Measurements from ENCODE around the gene ZSWIM2. TPM values are rescaled to one million over a fixed set of nuclear protein-coding genes. Genes with fewer than 3 reads are reported as not detected.

ZSWIM2 gene
- total RNA-seq, 1 experiment from 2014 or later: not detected

DNA sequence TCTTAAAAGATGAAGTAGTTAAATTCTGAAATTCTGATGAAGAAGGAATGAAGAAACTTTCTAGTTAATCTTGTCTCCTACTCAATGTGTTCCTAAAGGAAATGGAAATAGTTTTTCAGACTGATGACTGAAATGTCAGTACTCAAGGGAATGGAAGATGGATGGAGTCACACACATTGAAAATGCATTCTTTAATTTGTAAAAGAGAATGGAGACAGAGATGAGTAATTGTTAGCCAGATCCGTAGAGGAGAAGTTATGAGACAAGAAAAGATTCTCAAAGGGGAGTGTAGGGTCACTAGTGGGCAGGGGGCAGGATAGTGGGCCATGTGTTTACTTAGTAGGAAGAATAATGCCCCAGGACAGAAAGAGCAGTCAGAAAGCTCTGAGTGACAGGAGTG is 13.3 kb downstream of the ZSWIM2 start:
- TF ChIP-seq EGR1 (IDR thresholded peaks at IDR 0.05; ENCODE audit: low read depth): no peak
- TF ChIP-seq CBX3 (IDR thresholded peaks at IDR 0.05; ENCODE audit: low read depth): no peak
- no peak for TF ChIP-seq ZNF274 (IDR thresholded peaks at IDR 0.05; ENCODE audit: low read depth, low read length)
- TF ChIP-seq ELF1 (IDR thresholded peaks at IDR 0.05; ENCODE audit: borderline replicate concordance, low read depth): no peak
- TF ChIP-seq JUND (IDR thresholded peaks at IDR 0.05): no peak
- TF ChIP-seq RAD21 (IDR thresholded peaks at IDR 0.05; ENCODE audit: low read depth): no peak
- TF ChIP-seq, protein P1, sequence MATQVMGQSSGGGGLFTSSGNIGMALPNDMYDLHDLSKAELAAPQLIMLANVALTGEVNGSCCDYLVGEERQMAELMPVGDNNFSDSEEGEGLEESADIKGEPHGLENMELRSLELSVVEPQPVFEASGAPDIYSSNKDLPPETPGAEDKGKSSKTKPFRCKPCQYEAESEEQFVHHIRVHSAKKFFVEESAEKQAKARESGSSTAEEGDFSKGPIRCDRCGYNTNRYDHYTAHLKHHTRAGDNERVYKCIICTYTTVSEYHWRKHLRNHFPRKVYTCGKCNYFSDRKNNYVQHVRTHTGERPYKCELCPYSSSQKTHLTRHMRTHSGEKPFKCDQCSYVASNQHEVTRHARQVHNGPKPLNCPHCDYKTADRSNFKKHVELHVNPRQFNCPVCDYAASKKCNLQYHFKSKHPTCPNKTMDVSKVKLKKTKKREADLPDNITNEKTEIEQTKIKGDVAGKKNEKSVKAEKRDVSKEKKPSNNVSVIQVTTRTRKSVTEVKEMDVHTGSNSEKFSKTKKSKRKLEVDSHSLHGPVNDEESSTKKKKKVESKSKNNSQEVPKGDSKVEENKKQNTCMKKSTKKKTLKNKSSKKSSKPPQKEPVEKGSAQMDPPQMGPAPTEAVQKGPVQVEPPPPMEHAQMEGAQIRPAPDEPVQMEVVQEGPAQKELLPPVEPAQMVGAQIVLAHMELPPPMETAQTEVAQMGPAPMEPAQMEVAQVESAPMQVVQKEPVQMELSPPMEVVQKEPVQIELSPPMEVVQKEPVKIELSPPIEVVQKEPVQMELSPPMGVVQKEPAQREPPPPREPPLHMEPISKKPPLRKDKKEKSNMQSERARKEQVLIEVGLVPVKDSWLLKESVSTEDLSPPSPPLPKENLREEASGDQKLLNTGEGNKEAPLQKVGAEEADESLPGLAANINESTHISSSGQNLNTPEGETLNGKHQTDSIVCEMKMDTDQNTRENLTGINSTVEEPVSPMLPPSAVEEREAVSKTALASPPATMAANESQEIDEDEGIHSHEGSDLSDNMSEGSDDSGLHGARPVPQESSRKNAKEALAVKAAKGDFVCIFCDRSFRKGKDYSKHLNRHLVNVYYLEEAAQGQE (IDR thresholded peaks at IDR 0.05; ENCODE audit: low read depth): no peak
- TF ChIP-seq, protein P2, sequence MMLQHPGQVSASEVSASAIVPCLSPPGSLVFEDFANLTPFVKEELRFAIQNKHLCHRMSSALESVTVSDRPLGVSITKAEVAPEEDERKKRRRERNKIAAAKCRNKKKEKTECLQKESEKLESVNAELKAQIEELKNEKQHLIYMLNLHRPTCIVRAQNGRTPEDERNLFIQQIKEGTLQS (IDR thresholded peaks at IDR 0.05): no peak
- TF ChIP-seq, protein P3, sequence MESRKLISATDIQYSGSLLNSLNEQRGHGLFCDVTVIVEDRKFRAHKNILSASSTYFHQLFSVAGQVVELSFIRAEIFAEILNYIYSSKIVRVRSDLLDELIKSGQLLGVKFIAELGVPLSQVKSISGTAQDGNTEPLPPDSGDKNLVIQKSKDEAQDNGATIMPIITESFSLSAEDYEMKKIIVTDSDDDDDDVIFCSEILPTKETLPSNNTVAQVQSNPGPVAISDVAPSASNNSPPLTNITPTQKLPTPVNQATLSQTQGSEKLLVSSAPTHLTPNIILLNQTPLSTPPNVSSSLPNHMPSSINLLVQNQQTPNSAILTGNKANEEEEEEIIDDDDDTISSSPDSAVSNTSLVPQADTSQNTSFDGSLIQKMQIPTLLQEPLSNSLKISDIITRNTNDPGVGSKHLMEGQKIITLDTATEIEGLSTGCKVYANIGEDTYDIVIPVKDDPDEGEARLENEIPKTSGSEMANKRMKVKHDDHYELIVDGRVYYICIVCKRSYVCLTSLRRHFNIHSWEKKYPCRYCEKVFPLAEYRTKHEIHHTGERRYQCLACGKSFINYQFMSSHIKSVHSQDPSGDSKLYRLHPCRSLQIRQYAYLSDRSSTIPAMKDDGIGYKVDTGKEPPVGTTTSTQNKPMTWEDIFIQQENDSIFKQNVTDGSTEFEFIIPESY (IDR thresholded peaks at IDR 0.05; ENCODE audit: extremely low read depth, insufficient replicate concordance, low read length): no peak
- no peak for TF ChIP-seq YY1 (IDR thresholded peaks at IDR 0.05; ENCODE audit: extremely low read depth, insufficient replicate concordance, low read depth, low read length)
- no peak for TF ChIP-seq CEBPB (IDR thresholded peaks at IDR 0.05; ENCODE audit: low read depth)
- no peak for TF ChIP-seq SIN3A (IDR thresholded peaks at IDR 0.05; ENCODE audit: low read depth)
- TF ChIP-seq POLR2A (IDR thresholded peaks at IDR 0.05; ENCODE audit: borderline replicate concordance, extremely low read depth, insufficient read depth, insufficient read length): no peak
- TF ChIP-seq POLR2AphosphoS5 (IDR thresholded peaks at IDR 0.05; ENCODE audit: low read depth, low read length): no peak
- TF ChIP-seq FOSL1 (IDR thresholded peaks at IDR 0.05; ENCODE audit: low read depth): no peak
- TF ChIP-seq SRF (IDR thresholded peaks at IDR 0.05; ENCODE audit: low read depth): no peak
- TF ChIP-seq TCF7L2 (IDR thresholded peaks at IDR 0.05; ENCODE audit: borderline replicate concordance, extremely low read depth, insufficient read depth, insufficient read length): no peak
- no peak for TF ChIP-seq EZH2 (IDR thresholded peaks at IDR 0.05)
- DNase-seq (ENCODE audit: low read depth, low spot score): no peak
- ChIA-PET RAD21 (ENCODE audit: low non-redundant PET in 1 of 2, low total read pairs in 2 of 2, uncharacterized antibody in 2 of 2, unreplicated experiment in 2 of 2) (no interaction called here), CTCF (no interaction called here), POLR2A (no interaction called here)
- no peaks in the 10 kb centered on the region for H3K36me3 ChIP-seq (ENCODE audit: control insufficient read depth in 1 of 2, insufficient read depth in 2 of 2, low read length in 2 of 2)
- H3K9me3 ChIP-seq (ENCODE audit: control insufficient read depth in 1 of 2, insufficient read depth in 1 of 2, low read depth in 1 of 2, low read length in 2 of 2): no peaks in the 10 kb centered on the region
- no peaks in the 10 kb centered on the region; the same call in 1 of the 2 replicates for H3K9me2 ChIP-seq (ENCODE audit: insufficient read depth)
- H3K4me3 ChIP-seq (replicated peaks in 1 of 2; ENCODE audit: low read depth in 1 of 2, low read length in 2 of 2): no peak overlapping the region
- no peaks in the 10 kb centered on the region for H3K27me3 ChIP-seq (ENCODE audit: insufficient read depth, low read length)
- no peaks in the 10 kb centered on the region for H4K20me1 ChIP-seq (ENCODE audit: insufficient read depth)
- no peak overlapping the region for H3K4me2 ChIP-seq (ENCODE audit: low read length)
- ATAC-seq: no peak
- BruUV-seq (replicated peaks): no TSS peak
- H3K9ac ChIP-seq (ENCODE audit: low read length): no peak overlapping the region
- intact Hi-C loops (cut with micrococcal nuclease): no loop called here
- no peak overlapping the region for H2AFZ ChIP-seq (ENCODE audit: low read depth, low read length, poor library complexity, severe bottlenecking)
- no peak overlapping the region for H3K27ac ChIP-seq (ENCODE audit: low read depth, low read length)
- no peaks in the 10 kb centered on the region for H3K79me2 ChIP-seq (ENCODE audit: insufficient read depth, low read length)
- no peaks in the 10 kb centered on the region for H3K4me1 ChIP-seq (ENCODE audit: control insufficient read depth in 1 of 2, insufficient read depth in 2 of 2, low read length in 2 of 2)

Data from HCT116 (cell line).